Fibroblast of villous mesenchyme (primary cell): ENCODE measurements around the gene DUSP28. TPM values are rescaled to one million over a fixed set of nuclear protein-coding genes. Genes with fewer than 3 reads are reported as not detected.

Source experiments
- DNase-seq: peaks from one replicate; pipeline ENCODE4 v3.0.0-alpha.2; 2010; ENCODE audit warnings: low read depth
- H3K4me3 ChIP-seq: 2 replicates; pipeline ENCODE4 v1.5.1; 2011; ENCODE audit warnings: low read depth, mild to moderate bottlenecking, low read length
- CTCF ChIP-seq: IDR thresholded peaks from 2 replicates; pipeline ENCODE4 v1.5.1; 2012; ENCODE audit warnings: low read depth, mild to moderate bottlenecking, low read length; ENCODE audit not compliant: insufficient read depth
- total RNA-seq: library from RNA; depleted of rRNA; stranded (reverse); fragments of >200 nt; gene quantifications from 2 replicates; pipeline ENCODE4 v1.2.3, GENCODE V29; 2012

Gene DUSP28
- total RNA-seq, 1 donor = 3.5 TPM

DNA sequence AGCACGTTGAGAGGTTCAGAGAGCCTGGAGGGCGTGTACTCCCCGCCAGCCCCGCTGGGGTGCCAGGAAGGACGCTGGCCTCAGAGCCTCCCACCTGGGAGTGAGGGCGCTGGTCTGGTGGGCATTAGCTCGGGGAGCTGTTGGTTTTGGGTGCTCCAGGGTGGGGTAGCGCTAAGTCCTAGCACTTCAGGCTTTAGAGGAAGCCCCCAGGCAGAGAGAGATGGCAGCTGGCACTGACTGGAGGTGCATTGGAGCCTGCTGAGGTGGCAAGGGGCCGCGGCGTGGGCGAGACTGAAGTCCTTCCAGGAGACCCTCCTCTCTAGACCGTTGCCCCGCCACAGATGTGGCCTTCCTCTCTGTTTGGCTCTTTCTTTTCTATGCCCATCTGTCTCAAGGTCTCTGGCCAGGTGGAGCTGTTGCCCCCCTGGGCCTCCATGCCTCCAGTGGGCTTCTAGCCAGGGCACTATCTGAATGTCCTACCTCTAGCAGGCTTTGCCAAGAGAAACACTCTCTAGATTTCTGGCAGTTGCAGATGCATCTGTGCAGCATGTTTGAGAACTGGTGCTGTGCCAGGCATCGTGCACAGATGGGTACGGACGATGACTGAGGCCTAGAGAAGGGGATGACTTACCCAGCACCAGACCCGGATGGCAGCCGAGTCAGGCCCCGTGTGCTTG, 33.0 kb downstream of the DUSP28 start:
- no peak for TF ChIP-seq CTCF
- no peak overlapping the region for H3K4me3 ChIP-seq
- DNase-seq = no peak

DNA sequence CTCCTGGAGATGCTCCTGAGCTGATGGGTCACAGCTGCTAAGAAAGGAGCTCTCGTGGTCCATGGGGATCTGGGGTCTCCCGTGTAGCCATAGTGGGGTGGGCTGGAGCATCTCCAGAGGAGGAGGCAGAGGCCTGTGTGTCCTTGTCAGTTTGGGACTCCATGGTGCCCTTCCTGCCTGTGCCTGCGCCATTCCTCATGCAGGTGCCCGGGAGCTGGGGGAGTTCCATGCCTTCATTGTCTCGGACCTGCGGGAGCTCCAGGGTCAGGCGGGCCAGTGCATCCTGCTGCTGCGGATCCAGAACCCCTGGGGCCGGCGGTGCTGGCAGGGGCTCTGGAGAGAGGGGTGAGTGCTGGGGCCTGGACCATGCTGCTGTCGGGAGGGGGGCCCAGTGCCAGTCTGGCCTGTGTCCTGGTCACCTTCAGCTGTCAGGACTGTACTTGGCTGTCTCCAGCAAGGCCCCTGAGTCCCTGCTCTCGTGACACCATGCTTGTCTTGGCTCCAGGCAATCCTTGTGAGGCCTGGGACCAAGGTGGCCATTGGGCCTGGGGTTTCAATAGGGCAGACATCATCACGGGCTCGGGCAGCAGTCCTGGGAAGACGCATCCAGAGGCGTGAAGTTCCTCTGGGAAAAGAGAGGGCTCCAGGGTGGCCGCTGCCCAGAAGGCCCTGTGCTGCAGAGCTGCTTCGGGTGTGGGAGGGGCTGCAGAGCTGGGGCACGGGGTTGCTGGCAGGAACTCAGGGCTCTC, 33.7 kb downstream of the DUSP28 start:
- no peak overlapping the region for H3K4me3 ChIP-seq
- no peak for TF ChIP-seq CTCF
- DNase-seq = no peak

GRCh38 chr2:240594511-240595380, 34.6 kb downstream of the DUSP28 start:
- no peak overlapping the region for H3K4me3 ChIP-seq
- TF ChIP-seq CTCF = no peak
- no peak for DNase-seq

DNA sequence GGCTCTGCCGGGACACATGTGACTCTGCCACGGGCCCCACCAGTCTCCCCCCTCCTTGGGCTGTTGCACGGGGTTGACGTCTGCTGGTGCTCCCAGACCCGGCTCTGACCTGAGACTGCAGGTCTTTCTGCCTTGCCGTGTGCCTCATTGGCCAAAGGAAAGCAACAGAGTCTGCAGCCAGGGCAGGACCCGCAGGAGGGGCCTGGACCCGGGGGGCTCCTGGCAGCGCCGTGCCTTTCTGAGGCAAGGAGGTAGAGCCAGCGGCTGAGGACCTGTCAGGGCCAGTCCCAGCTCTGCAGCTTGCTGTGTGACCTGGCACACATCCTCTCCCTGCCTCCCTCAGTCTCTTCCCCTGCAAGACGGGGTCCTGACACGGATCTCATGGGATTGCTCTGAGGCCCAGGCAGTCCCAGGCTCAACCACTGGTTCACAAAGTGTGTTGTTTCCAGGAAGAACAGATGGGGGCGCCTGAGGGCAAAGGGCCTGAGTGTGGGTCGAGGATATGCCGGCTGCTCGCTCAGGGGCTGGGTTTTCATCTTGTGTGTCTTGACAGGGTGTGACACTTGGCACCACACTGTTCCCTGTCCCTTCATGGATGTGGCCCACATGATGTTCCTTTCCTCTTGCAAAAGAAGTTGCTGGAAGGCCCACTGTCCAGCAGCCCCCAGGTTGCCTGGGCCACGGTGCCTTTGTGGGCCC, 35.4 kb downstream of the DUSP28 start:
- TF ChIP-seq CTCF = peak; percentile 16
- H3K4me3 ChIP-seq = no peak overlapping the region
- DNase-seq = no peak

DNA sequence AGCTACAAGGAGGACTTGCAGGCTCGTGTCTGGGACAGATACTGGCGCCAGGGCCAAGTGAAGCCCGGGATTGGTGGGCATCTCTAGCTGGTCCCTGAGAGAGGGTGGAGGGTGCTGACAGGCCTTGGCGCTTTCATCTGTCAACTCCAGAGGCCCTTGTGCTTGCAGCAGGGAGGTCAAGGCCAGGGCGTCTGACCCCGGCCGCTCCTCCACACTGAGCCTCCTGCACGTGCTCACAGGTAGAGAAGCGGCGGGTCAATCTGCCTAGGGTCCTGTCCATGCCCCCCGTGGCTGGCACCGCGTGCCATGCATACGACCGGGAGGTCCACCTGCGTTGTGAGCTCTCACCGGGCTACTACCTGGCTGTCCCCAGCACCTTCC, 35.9 kb downstream of the DUSP28 start:
- H3K4me3 ChIP-seq = no peak overlapping the region
- TF ChIP-seq CTCF = no peak
- DNase-seq = no peak

GRCh38 chr2:240596491-240596931, 36.4 kb downstream of the DUSP28 start:
- no peak for TF ChIP-seq CTCF
- DNase-seq = no peak
- no peak overlapping the region for H3K4me3 ChIP-seq
